GM12878 (cell line): ENCODE measurements around the gene RCC1. TPM values are rescaled to one million over a fixed set of nuclear protein-coding genes. Genes with fewer than 3 reads are reported as not detected.
A peak's percentile ranks its signal among the peaks of the same experiment; 100 is the strongest.

Source experiments
- BACH1 ChIP-seq: fragments of 450-650 bp; IDR thresholded peaks from 2 replicates; pipeline ENCODE4 v1.6.1; 2017; ENCODE audit warnings: mild to moderate bottlenecking, borderline replicate concordance
- BHLHE40 ChIP-seq, 2 experiments: fragments of 450-650 bp in 1 of 2; IDR thresholded peaks; 2 replicates each; pipeline ENCODE4 v1.6.1; 2011 to 2017; ENCODE audit warnings: low read depth in 2 of 2, borderline replicate concordance in 1 of 2, improper control_type of control experiment in 1 of 2, low read length in 1 of 2, mild to moderate bottlenecking in 1 of 2
- BMI1 ChIP-seq: fragments of 450-650 bp; IDR thresholded peaks from 2 replicates; pipeline ENCODE4 v1.6.1; 2016; ENCODE audit warnings: mild to moderate bottlenecking, moderate library complexity, borderline replicate concordance
- CUX1 ChIP-seq: IDR thresholded peaks from 2 replicates; pipeline ENCODE4 v1.6.1; 2012; ENCODE audit warnings: improper control_type of control experiment, low read depth, low read length; ENCODE audit not compliant: insufficient replicate concordance
- E2F4 ChIP-seq: IDR thresholded peaks from 2 replicates; pipeline ENCODE4 v1.6.1; 2012; ENCODE audit warnings: low read depth, low read length, improper control_type of control experiment
- EZH2 ChIP-seq: IDR thresholded peaks from 2 replicates; pipeline ENCODE4 v1.6.1; 2012; ENCODE audit warnings: low read depth, mild to moderate bottlenecking, control low read depth, inconsistent platforms, low read length, borderline replicate concordance; ENCODE audit not compliant: control insufficient read depth
- FOXK2 ChIP-seq: fragments of 450-650 bp; IDR thresholded peaks from 2 replicates; pipeline ENCODE4 v1.6.1; 2017; ENCODE audit warnings: mild to moderate bottlenecking, moderate library complexity
- GATAD2B ChIP-seq: fragments of 450-650 bp; conservative IDR thresholded peaks from 2 replicates; pipeline ENCODE4 v1.6.1; 2017; ENCODE audit warnings: low read depth, mild to moderate bottlenecking, moderate library complexity
- JUNB ChIP-seq: IDR thresholded peaks from 2 replicates; pipeline ENCODE4 v1.6.1; 2016; ENCODE audit warnings: antibody characterized with exemption, mild to moderate bottlenecking
- KLF5 ChIP-seq: fragments of 450-650 bp; IDR thresholded peaks from 2 replicates; pipeline ENCODE4 v1.6.1; 2014; ENCODE audit warnings: mild to moderate bottlenecking; ENCODE audit not compliant: partially characterized antibody
- MEF2A ChIP-seq: IDR thresholded peaks from 2 replicates; pipeline ENCODE4 v1.6.1; 2011; ENCODE audit warnings: low read depth, mild to moderate bottlenecking, low read length, moderate library complexity; ENCODE audit not compliant: insufficient read depth
- MXI1 ChIP-seq: fragments of 150-350 bp; IDR thresholded peaks from 2 replicates; pipeline ENCODE4 v1.6.1; 2011; ENCODE audit warnings: low read depth, mild to moderate bottlenecking, inconsistent platforms, low read length, improper control_type of control experiment
- NR2C1 ChIP-seq: fragments of 450-650 bp; IDR thresholded peaks from 2 replicates; pipeline ENCODE4 v1.6.1; 2017; ENCODE audit warnings: antibody characterized with exemption, mild to moderate bottlenecking, moderate library complexity
- PML ChIP-seq: IDR thresholded peaks from 2 replicates; pipeline ENCODE4 v1.6.1; 2012; ENCODE audit warnings: low read length, inconsistent platforms
- RELA ChIP-seq: fragments of 450-650 bp; IDR thresholded peaks from 2 replicates; pipeline ENCODE4 v1.8.0; 2014; ENCODE audit warnings: borderline replicate concordance; ENCODE audit not compliant: partially characterized antibody
- SMAD5 ChIP-seq: IDR thresholded peaks from 2 replicates; pipeline ENCODE4 v1.6.1; 2016; ENCODE audit warnings: antibody characterized with exemption, low read depth
- STAT3 ChIP-seq: IDR thresholded peaks from 2 replicates; pipeline ENCODE4 v1.6.1; 2011; ENCODE audit warnings: low read depth, low read length, improper control_type of control experiment
- SUPT20H ChIP-seq: IDR thresholded peaks from 2 replicates; pipeline ENCODE4 v1.6.1; 2011; ENCODE audit warnings: low read depth, mild to moderate bottlenecking, low read length, moderate library complexity, borderline replicate concordance; ENCODE audit not compliant: control insufficient read depth
- TCF3 ChIP-seq: IDR thresholded peaks from 2 replicates; pipeline ENCODE4 v1.6.1; 2012; ENCODE audit warnings: low read depth, mild to moderate bottlenecking, low read length, borderline replicate concordance; ENCODE audit not compliant: insufficient read depth
- TCF7 ChIP-seq: IDR thresholded peaks from 2 replicates; pipeline ENCODE4 v1.6.1; 2014; ENCODE audit warnings: antibody characterized with exemption, borderline replicate concordance
- USF1 ChIP-seq: IDR thresholded peaks from 2 replicates; pipeline ENCODE4 v1.6.1; 2011; ENCODE audit warnings: borderline replicate concordance, low read depth, mild to moderate bottlenecking, moderate library complexity, mixed read lengths, low read length; ENCODE audit not compliant: insufficient read depth; ENCODE audit errors: extremely low read length
- ZNF207 ChIP-seq: fragments of 450-650 bp; IDR thresholded peaks from 2 replicates; pipeline ENCODE4 v1.6.1; 2014; ENCODE audit warnings: antibody characterized with exemption, mild to moderate bottlenecking, borderline replicate concordance
- ZNF217 ChIP-seq: fragments of 450-650 bp; IDR thresholded peaks from 2 replicates; pipeline ENCODE4 v1.6.1; 2017; ENCODE audit warnings: antibody characterized with exemption, mild to moderate bottlenecking
- ZSCAN29 ChIP-seq: fragments of 450-650 bp; IDR thresholded peaks from 2 replicates; pipeline ENCODE4 v1.6.1; 2017; ENCODE audit warnings: mild to moderate bottlenecking, moderate library complexity
- polyA plus RNA-seq, 11 experiments: library from polyadenylated mRNA; depleted of rRNA in 4 of 11; unstranded in 6 of 11; stranded (reverse) in 5 of 11; fragments of >200 nt; fragmentation: Nextera tagmentation in 4 of 11; fragmentation: Illumina TruSeq in 1 of 11; extraction: Ambion mirVana in 4 of 11; extraction: Trizol in 1 of 11; gene quantifications; 1 replicate in 1 of 11; 2 replicates in 10 of 11; pipeline versions ENCODE4 v1.2.1 to v1.2.3, GENCODE V29; 2011 to 2016; ENCODE audit warnings: inconsistent platforms in 2 of 11, missing spikeins in 2 of 11, low read depth in 1 of 11
- total RNA-seq, 4 experiments: library from RNA; depleted of rRNA in 3 of 4; stranded (reverse); fragments of >200 nt in 3 of 4; fragmentation: Illumina TruSeq in 1 of 4; extraction: Trizol in 1 of 4; gene quantifications; 2 replicates each; pipeline versions ENCODE4 v1.2.1 to v1.2.3, GENCODE V29; 2013 to 2021

Gene RCC1
- total and polyA plus RNA-seq, 10 of the 15 experiments (the other 5 are each of a cell fraction or from before 2014, with no cell fraction given) = 8.3 to 99.4 (median 74.6) TPM

GRCh38 chr1:28518000-28518744, 12.3 kb downstream of the RCC1 start (continued):
- TF ChIP-seq ZNF217 (peak; percentile 25; the same call in 1 of the 2 replicates), SMAD5 (no peak), BMI1 (no peak), TCF3 (no peak), PML (no peak), JUNB (no peak), NR2C1 (no peak; the same call in 1 of the 2 replicates), BACH1 (peak; percentile 85), TCF7 (no peak), KLF5 (no peak), BHLHE40 (IDR thresholded peaks at IDR 0.05; ENCODE audit: borderline replicate concordance in 1 of 2, low read depth in 2 of 2, low read length in 1 of 2) (peak; percentile 29 to 56; a peak in 3 of 4 replicates), SUPT20H (no peak), E2F4 (peak; percentile 90), STAT3 (no peak), ZSCAN29 (0 out of 2 replicates have a peak, but pooled peaks have one; percentile 66), GATAD2B (peak; percentile 86), ZNF207 (peak; percentile 35; the same call in 1 of the 2 replicates), RELA (no peak), FOXK2 (no peak), CUX1 (no peak), USF1 (no peak), EZH2 (no peak), MXI1 (peak; percentile 29), MEF2A (no peak)
